DND-41 (cell line): ENCODE data around the gene DPYD.

Experiments
- ATAC-seq: fragments of 200-7000 bp; cut with Tn5 transposase; 3 replicates; pipeline ENCODE4 v1.9.1; 2021; ENCODE audit warnings: low read depth; ENCODE audit not compliant: insufficient read depth
- DNase-seq: peaks from one replicate; pipeline ENCODE4 v3.0.0-alpha.2; 2020
- H2AFZ ChIP-seq: 2 replicates; pipeline ENCODE4 v1.6.0; 2012; ENCODE audit warnings: low read depth, low read length
- H3K27ac ChIP-seq: 2 replicates; pipeline ENCODE4 v1.5.1; 2012; ENCODE audit warnings: low read length, inconsistent platforms
- H3K27me3 ChIP-seq: fragments of 200-600 bp; sonication (generic); 2 replicates; pipeline ENCODE4 v1.6.0; 2012; ENCODE audit warnings: low read length, mild to moderate bottlenecking, inconsistent platforms; ENCODE audit not compliant: insufficient read depth, poor library complexity
- H3K36me3 ChIP-seq: 2 replicates; pipeline ENCODE4 v1.5.1; 2012; ENCODE audit warnings: low read length, inconsistent platforms; ENCODE audit not compliant: insufficient read depth
- H3K4me1 ChIP-seq: 2 replicates; pipeline ENCODE4 v1.5.1; 2012; ENCODE audit warnings: mild to moderate bottlenecking, low read length; ENCODE audit not compliant: insufficient read depth
- H3K4me2 ChIP-seq: 2 replicates; pipeline ENCODE4 v1.6.0; 2012; ENCODE audit warnings: mild to moderate bottlenecking, moderate library complexity, low read length, inconsistent platforms; ENCODE audit not compliant: insufficient read depth
- H3K4me3 ChIP-seq, 2 experiments: fragments of 200-600 bp in 1 of 2; shearing (Covaris generic) in 1 of 2; 2 replicates each; pipeline ENCODE4 v1.5.1; 2012 to 2016; ENCODE audit warnings: inconsistent platforms in 2 of 2, low read length in 2 of 2, mild to moderate bottlenecking in 2 of 2, low read depth in 1 of 2, moderate library complexity in 1 of 2
- H3K79me2 ChIP-seq: 2 replicates; pipeline ENCODE4 v1.6.0; 2012; ENCODE audit warnings: low read length, inconsistent platforms; ENCODE audit not compliant: insufficient read depth
- H3K9ac ChIP-seq: 2 replicates; pipeline ENCODE4 v1.6.0; 2012; ENCODE audit warnings: low read depth, mild to moderate bottlenecking, inconsistent platforms, low read length, moderate library complexity
- H3K9me3 ChIP-seq: 2 replicates; pipeline ENCODE4 v1.5.1; 2012; ENCODE audit warnings: low read length, moderate library complexity, mild to moderate bottlenecking, inconsistent platforms; ENCODE audit not compliant: insufficient read depth, severe bottlenecking
- H4K20me1 ChIP-seq: 2 replicates; pipeline ENCODE4 v1.6.0; 2012; ENCODE audit warnings: low read length; ENCODE audit not compliant: insufficient read depth
- EZH2 ChIP-seq: IDR thresholded peaks from 3 replicates; pipeline ENCODE4 v1.6.1; 2012; ENCODE audit warnings: borderline replicate concordance, low read depth, mild to moderate bottlenecking, moderate library complexity, low read length, inconsistent platforms; ENCODE audit not compliant: severe bottlenecking
- TF ChIP-seq, protein P1 (sequence below): IDR thresholded peaks from 2 replicates; pipeline ENCODE4 v1.5.1; 2012; ENCODE audit warnings: borderline replicate concordance, low read length, moderate library complexity, mild to moderate bottlenecking; ENCODE audit not compliant: poor library complexity, severe bottlenecking; ENCODE audit errors: extremely low read depth

DPYD gene

DNA sequence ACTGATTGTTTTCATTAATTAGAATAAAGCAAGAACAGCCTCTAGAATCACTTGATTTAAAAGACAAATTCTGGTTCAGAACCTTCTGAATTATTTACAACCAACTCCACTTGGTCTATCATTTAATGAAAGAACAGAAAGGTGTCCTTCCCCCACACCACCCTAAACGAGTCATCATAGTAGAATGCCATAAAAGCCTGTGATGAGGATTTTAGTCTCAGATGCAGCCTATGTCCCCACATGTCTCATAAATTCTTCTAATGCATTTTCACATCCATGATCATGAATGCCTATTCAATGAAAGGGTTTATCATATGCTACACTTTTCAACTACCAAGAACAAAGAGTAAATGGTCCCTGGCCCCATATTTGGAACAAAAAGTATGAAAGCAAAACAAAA is 508.1 kb downstream of the DPYD start:
- Histone ChIP-seq H4K20me1 (no peaks in the 10 kb centered on the region), H3K27ac (no peak overlapping the region), H3K4me2 (no peak overlapping the region), H3K79me2 (no peaks in the 10 kb centered on the region), H3K27me3 (no peaks in the 10 kb centered on the region), H2AFZ (no peak overlapping the region), H3K36me3 (peaks cover 6% of the 10 kb centered on the region; the same call in 1 of the 2 replicates), H3K4me3 (no peak overlapping the region), H3K9ac (no peak overlapping the region), H3K4me1 (no peaks in the 10 kb centered on the region), H3K9me3 (no peaks in the 10 kb centered on the region)
- DNase-seq (no peak), ATAC-seq (no peak)
- TF ChIP-seq, protein P1, sequence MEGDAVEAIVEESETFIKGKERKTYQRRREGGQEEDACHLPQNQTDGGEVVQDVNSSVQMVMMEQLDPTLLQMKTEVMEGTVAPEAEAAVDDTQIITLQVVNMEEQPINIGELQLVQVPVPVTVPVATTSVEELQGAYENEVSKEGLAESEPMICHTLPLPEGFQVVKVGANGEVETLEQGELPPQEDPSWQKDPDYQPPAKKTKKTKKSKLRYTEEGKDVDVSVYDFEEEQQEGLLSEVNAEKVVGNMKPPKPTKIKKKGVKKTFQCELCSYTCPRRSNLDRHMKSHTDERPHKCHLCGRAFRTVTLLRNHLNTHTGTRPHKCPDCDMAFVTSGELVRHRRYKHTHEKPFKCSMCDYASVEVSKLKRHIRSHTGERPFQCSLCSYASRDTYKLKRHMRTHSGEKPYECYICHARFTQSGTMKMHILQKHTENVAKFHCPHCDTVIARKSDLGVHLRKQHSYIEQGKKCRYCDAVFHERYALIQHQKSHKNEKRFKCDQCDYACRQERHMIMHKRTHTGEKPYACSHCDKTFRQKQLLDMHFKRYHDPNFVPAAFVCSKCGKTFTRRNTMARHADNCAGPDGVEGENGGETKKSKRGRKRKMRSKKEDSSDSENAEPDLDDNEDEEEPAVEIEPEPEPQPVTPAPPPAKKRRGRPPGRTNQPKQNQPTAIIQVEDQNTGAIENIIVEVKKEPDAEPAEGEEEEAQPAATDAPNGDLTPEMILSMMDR: no peak
- TF ChIP-seq EZH2: no peak

DNA sequence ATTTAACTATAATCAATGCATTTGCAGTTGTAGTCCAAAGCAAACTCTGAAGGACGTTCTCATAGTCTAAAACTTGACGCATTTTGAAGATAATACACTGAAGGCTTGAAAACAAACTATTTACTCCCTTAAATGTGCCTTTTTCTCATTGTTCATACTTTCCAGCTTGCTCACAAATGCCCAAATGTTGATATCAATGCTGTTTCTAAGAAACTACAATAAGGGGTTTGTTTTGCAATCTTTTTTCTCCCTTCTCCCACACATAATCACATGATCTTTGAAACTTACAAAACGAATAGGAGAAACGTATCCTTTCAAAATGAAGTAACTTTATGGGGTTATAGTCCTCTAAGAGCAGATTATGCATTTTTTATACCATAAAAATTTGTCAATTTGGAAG is 508.7 kb downstream of the DPYD start:
- Histone ChIP-seq H3K9ac (no peak overlapping the region), H3K27me3 (no peaks in the 10 kb centered on the region), H3K9me3 (no peaks in the 10 kb centered on the region), H3K4me2 (no peak overlapping the region), H2AFZ (no peak overlapping the region), H3K4me1 (no peaks in the 10 kb centered on the region), H3K36me3 (peaks cover 6% of the 10 kb centered on the region; the same call in 1 of the 2 replicates), H4K20me1 (no peaks in the 10 kb centered on the region), H3K4me3 (no peak overlapping the region), H3K79me2 (no peaks in the 10 kb centered on the region), H3K27ac (no peak overlapping the region)
- TF ChIP-seq, protein P1: no peak
- no peak for ATAC-seq
- DNase-seq: no peak

DNA sequence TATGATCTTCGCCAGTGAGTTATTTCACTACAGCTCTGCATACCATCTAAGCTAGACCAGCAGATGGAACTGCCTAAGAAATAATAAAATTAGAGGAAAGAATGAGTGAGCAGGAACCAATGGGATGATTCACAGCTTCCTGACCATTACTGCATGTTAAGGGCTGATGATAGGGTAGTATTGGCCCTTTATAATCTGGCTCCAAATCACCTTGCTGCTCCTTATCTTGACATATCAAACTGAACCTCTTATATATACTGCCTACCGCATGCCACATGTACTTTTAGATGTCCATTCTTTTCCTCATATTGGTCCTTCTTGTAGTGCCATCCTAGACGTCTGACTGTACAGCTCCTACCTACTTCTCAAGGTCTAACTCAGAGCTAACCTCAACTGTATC is 524.4 kb downstream of the DPYD start:
- no peaks in the 10 kb centered on the region for H3K4me1 ChIP-seq

More for the DNA sequence above, 524.4 kb downstream of the DPYD start:
- no peak for TF ChIP-seq EZH2
- TF ChIP-seq, protein P1: no peak
- ATAC-seq: no peak
- no peak overlapping the region for H3K9ac ChIP-seq
- H3K27ac ChIP-seq: no peak overlapping the region
- no peaks in the 10 kb centered on the region for H4K20me1 ChIP-seq
- H3K4me3 ChIP-seq: no peak overlapping the region
- H3K27me3 ChIP-seq: no peaks in the 10 kb centered on the region
- H3K9me3 ChIP-seq: peaks cover 2% of the 10 kb centered on the region
- peaks cover 3% of the 10 kb centered on the region; the same call in 1 of the 2 replicates for H3K36me3 ChIP-seq
- H3K79me2 ChIP-seq: no peaks in the 10 kb centered on the region
- no peak overlapping the region for H3K4me2 ChIP-seq
- no peak for DNase-seq
- H2AFZ ChIP-seq: no peak overlapping the region
